HepG2 (cell line): ENCODE data around the gene TOR1B.

ENCODE experiments used
- CTCF ChIP-seq: sonication (generic); formaldehyde crosslinking; IDR thresholded peaks from 2 replicates; pipeline ENCODE4 v1.5.0; 2020; ENCODE audit warnings: mild to moderate bottlenecking, missing genetic modification reagents, moderate library complexity
- EP300 ChIP-seq, 3 experiments: sonication (generic) in 1 of 3; formaldehyde crosslinking in 1 of 3; IDR thresholded peaks; 2 replicates each; pipeline versions ENCODE4 v1.5.1 to v1.6.1; 2011 to 2020; ENCODE audit warnings: low read depth in 2 of 3, low read length in 2 of 3, borderline replicate concordance in 1 of 3, improper control_type of control experiment in 1 of 3, mild to moderate bottlenecking in 1 of 3, missing genetic modification reagents in 1 of 3, moderate library complexity in 1 of 3
- EZH2 ChIP-seq: conservative IDR thresholded peaks from 2 replicates; pipeline ENCODE4 v1.6.1; 2012; ENCODE audit warnings: mild to moderate bottlenecking, low read depth, low read length, moderate library complexity
- JARID2 ChIP-seq: sonication (generic); formaldehyde crosslinking; IDR thresholded peaks from 2 replicates; pipeline ENCODE4 v1.8.1; 2023; ENCODE audit warnings: missing genetic modification reagents, inconsistent platforms; ENCODE audit not compliant: insufficient replicate concordance
- JUND ChIP-seq: sonication (generic); formaldehyde crosslinking; IDR thresholded peaks from 2 replicates; pipeline ENCODE4 v1.8.0; 2022; ENCODE audit warnings: mild to moderate bottlenecking, missing genetic modification reagents
- MXI1 ChIP-seq: IDR thresholded peaks from 3 replicates; pipeline ENCODE4 v1.6.1; 2012; ENCODE audit warnings: low read depth, low read length, inconsistent platforms, borderline replicate concordance
- POLR2A ChIP-seq, 2 experiments: IDR thresholded peaks; 2 replicates each; pipeline ENCODE4 v1.6.1; 2011; ENCODE audit warnings: low read depth in 2 of 2, low read length in 2 of 2, mild to moderate bottlenecking in 1 of 2, moderate library complexity in 1 of 2; ENCODE audit not compliant: insufficient read depth in 1 of 2
- RFX3 ChIP-seq: IDR thresholded peaks from 2 replicates; pipeline ENCODE4 v1.6.1; 2016; ENCODE audit warnings: missing biosample characterization, missing genetic modification reagents
- STAG1 ChIP-seq: sonication (generic); formaldehyde crosslinking; IDR thresholded peaks from 2 replicates; pipeline ENCODE4 v1.4.0; 2020; ENCODE audit warnings: missing genetic modification reagents
- ZC3H13 ChIP-seq: sonication (generic); formaldehyde crosslinking; IDR thresholded peaks from 2 replicates; pipeline ENCODE4 v1.8.1; 2023; ENCODE audit warnings: mild to moderate bottlenecking, missing genetic modification reagents, moderate library complexity
- ZNF563 ChIP-seq: sonication (generic); formaldehyde crosslinking; IDR thresholded peaks from 2 replicates; pipeline ENCODE4 v1.8.0; 2022; ENCODE audit warnings: mild to moderate bottlenecking, moderate library complexity, missing genetic modification reagents
- TF ChIP-seq, protein P1 (sequence below): sonication (generic); formaldehyde crosslinking; IDR thresholded peaks from 2 replicates; pipeline ENCODE4 v1.5.0; 2020; ENCODE audit warnings: missing genetic modification reagents

DNA sequence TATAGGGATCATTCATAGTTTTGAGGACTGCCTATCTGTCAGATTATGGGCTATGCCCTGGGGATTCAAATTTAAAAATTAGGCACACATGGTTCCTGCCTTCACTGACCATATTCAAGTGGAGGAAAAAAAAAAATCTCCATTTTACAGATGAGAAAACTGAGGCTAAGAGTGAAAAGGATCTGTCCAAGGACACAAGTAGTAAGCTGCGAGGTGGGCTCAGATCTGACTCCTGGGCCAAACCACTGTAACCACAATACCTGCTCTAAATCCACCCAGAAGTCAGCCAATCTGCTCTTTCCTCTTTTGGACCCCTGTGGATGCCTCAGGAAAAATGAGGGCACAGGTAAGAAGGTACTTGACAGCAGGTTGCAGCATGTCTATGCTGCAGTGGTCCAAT lies 23.8 kb downstream of the TOR1B start:
- no peak for TF ChIP-seq EP300 (IDR thresholded peaks at IDR 0.05; ENCODE audit: low read depth in 2 of 2, low read length in 2 of 2)
- TF ChIP-seq EP300 (CRISPR knock-in tag; IDR thresholded peaks at IDR 0.05; ENCODE audit: borderline replicate concordance), result no peak
- TF ChIP-seq, protein P1, sequence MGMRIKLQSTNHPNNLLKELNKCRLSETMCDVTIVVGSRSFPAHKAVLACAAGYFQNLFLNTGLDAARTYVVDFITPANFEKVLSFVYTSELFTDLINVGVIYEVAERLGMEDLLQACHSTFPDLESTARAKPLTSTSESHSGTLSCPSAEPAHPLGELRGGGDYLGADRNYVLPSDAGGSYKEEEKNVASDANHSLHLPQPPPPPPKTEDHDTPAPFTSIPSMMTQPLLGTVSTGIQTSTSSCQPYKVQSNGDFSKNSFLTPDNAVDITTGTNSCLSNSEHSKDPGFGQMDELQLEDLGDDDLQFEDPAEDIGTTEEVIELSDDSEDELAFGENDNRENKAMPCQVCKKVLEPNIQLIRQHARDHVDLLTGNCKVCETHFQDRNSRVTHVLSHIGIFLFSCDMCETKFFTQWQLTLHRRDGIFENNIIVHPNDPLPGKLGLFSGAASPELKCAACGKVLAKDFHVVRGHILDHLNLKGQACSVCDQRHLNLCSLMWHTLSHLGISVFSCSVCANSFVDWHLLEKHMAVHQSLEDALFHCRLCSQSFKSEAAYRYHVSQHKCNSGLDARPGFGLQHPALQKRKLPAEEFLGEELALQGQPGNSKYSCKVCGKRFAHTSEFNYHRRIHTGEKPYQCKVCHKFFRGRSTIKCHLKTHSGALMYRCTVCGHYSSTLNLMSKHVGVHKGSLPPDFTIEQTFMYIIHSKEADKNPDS (CRISPR knock-in tag), result no peak
- no peak for TF ChIP-seq ZNF563 (CRISPR knock-in tag)
- TF ChIP-seq STAG1 (CRISPR knock-in tag), result no peak
- no peak for TF ChIP-seq ZC3H13 (CRISPR knock-in tag)
- no peak for TF ChIP-seq RFX3 (CRISPR knock-in tag)
- TF ChIP-seq JARID2 (CRISPR knock-in tag), result no peak
- TF ChIP-seq POLR2A (IDR thresholded peaks at IDR 0.05; ENCODE audit: insufficient read depth in 1 of 2, low read depth in 2 of 2, low read length in 2 of 2), result no peak
- TF ChIP-seq EZH2, result no peak
- TF ChIP-seq MXI1, result no peak
- no peak for TF ChIP-seq JUND (CRISPR knock-in tag)
- TF ChIP-seq CTCF, result no peak
